ENCODE data around the gene SLU7.

Gene SLU7

DNA sequence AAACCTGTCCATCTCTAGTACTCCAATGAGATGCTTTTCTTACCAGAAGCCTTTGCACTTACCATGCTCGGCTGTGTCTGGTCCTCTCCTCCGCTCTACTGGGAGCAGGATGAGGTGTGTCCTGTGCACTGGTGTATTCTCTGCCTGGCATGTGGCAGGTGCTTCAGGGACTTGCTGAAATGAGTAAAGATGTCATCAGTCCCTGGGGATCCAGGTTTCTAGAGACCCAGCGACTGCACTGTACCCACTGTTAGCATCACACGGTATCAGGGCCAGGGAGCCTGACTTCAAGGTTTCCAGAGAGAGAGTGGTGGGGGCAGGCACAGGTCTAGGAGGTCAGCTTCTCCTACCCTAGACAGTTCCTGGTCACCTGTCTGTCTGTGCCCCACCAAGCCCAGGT is 13.3 kb upstream of the SLU7 start:
- no peak overlapping the region for H3K9ac ChIP-seq (ENCODE audit: low read depth, low read length)
- no peak overlapping the region for H3K4me2 ChIP-seq (ENCODE audit: insufficient read depth, low read length)
- ATAC-seq (ENCODE audit: insufficient read depth, low read depth) (0 out of 3 replicates have a peak, but pooled peaks have one; percentile 34), DNase-seq (no peak)
- no peaks in the 10 kb centered on the region for H3K4me1 ChIP-seq (ENCODE audit: insufficient read depth, low read length)
- peaks cover 29% of the 10 kb centered on the region for H3K36me3 ChIP-seq (ENCODE audit: insufficient read depth, low read length)
- H4K20me1 ChIP-seq (ENCODE audit: insufficient read depth, low read length): no peaks in the 10 kb centered on the region
- TF ChIP-seq, protein P1, sequence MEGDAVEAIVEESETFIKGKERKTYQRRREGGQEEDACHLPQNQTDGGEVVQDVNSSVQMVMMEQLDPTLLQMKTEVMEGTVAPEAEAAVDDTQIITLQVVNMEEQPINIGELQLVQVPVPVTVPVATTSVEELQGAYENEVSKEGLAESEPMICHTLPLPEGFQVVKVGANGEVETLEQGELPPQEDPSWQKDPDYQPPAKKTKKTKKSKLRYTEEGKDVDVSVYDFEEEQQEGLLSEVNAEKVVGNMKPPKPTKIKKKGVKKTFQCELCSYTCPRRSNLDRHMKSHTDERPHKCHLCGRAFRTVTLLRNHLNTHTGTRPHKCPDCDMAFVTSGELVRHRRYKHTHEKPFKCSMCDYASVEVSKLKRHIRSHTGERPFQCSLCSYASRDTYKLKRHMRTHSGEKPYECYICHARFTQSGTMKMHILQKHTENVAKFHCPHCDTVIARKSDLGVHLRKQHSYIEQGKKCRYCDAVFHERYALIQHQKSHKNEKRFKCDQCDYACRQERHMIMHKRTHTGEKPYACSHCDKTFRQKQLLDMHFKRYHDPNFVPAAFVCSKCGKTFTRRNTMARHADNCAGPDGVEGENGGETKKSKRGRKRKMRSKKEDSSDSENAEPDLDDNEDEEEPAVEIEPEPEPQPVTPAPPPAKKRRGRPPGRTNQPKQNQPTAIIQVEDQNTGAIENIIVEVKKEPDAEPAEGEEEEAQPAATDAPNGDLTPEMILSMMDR (IDR thresholded peaks at IDR 0.05; ENCODE audit: borderline replicate concordance, extremely low read depth, low read length, poor library complexity, severe bottlenecking): no peak
- TF ChIP-seq EZH2 (IDR thresholded peaks at IDR 0.05; ENCODE audit: borderline replicate concordance, low read depth, low read length, severe bottlenecking): no peak
- H3K9me3 ChIP-seq (ENCODE audit: insufficient read depth, low read length, severe bottlenecking): no peaks in the 10 kb centered on the region
- no peaks in the 10 kb centered on the region for H3K27me3 ChIP-seq (ENCODE audit: insufficient read depth, low read length, poor library complexity)
- no peak overlapping the region for H2AFZ ChIP-seq (ENCODE audit: low read depth, low read length)
- no peak overlapping the region for H3K27ac ChIP-seq (ENCODE audit: low read length)
- H3K4me3 ChIP-seq (ENCODE audit: low read depth in 1 of 2, low read length in 2 of 2): no peak overlapping the region
- no peaks in the 10 kb centered on the region for H3K79me2 ChIP-seq (ENCODE audit: insufficient read depth, low read length)

DNA sequence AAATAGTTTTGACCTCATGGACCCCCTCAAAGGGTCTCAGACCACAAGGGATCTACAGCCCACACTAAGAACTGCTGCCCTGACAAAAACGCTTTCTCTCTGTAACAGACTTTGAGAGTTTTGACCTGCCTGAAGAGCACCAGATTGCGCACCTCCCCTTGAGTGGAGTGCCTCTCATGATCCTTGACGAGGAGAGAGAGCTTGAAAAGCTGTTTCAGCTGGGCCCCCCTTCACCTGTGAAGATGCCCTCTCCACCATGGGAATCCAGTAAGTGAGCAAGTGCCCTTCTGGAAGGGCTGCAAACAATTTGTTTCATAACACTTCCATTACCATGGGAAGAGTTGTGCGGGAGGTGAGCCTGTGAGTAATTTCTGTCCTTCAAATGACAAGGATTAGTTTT is 8.7 kb upstream of the SLU7 start:
- Histone ChIP-seq H3K9ac (ENCODE audit: low read depth, low read length) (no peak overlapping the region), H3K79me2 (ENCODE audit: insufficient read depth, low read length) (peaks cover 37% of the 10 kb centered on the region), H2AFZ (ENCODE audit: low read depth, low read length) (no peak overlapping the region), H3K27ac (ENCODE audit: low read length) (no peak overlapping the region), H3K36me3 (ENCODE audit: insufficient read depth, low read length) (peaks cover 68% of the 10 kb centered on the region), H3K4me2 (ENCODE audit: insufficient read depth, low read length) (no peak overlapping the region), H3K9me3 (ENCODE audit: insufficient read depth, low read length, severe bottlenecking) (no peaks in the 10 kb centered on the region), H3K4me3 (ENCODE audit: low read depth in 1 of 2, low read length in 2 of 2) (no peak overlapping the region), H3K4me1 (ENCODE audit: insufficient read depth, low read length) (peaks cover 39% of the 10 kb centered on the region), H3K27me3 (ENCODE audit: insufficient read depth, low read length, poor library complexity) (no peaks in the 10 kb centered on the region), H4K20me1 (ENCODE audit: insufficient read depth, low read length) (peaks cover 5% of the 10 kb centered on the region; the same call in 1 of the 2 replicates)
- no peak for DNase-seq
- no peak for ATAC-seq (ENCODE audit: insufficient read depth, low read depth)
- TF ChIP-seq EZH2 (IDR thresholded peaks at IDR 0.05; ENCODE audit: borderline replicate concordance, low read depth, low read length, severe bottlenecking): no peak
- TF ChIP-seq, protein P1 (IDR thresholded peaks at IDR 0.05; ENCODE audit: borderline replicate concordance, extremely low read depth, low read length, poor library complexity, severe bottlenecking): no peak

DNA sequence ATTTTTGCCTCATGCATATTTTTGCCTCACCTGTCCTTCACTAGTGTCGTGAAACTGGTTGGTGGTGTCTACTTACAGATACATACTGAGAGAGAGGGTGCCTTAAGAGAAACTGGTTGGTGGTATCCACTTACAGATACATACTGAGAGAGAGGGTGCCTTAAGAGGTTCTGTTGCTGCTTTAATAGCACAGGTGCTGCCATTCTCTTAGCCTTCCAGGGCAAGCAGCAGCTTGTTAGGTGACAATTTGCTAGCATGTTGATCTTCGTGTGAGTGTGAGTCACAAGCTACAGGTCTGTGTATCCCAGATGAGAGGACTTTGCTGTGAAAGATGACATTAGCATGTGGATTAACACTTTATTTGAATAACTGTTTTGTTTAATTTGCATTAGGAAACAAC is 4.2 kb upstream of the SLU7 start:
- H3K4me1 ChIP-seq (ENCODE audit: insufficient read depth, low read length): peaks cover 64% of the 10 kb centered on the region
- peak overlapping the region; percentile 89 for H3K27ac ChIP-seq (ENCODE audit: low read length)
- peaks cover 5% of the 10 kb centered on the region; the same call in 1 of the 2 replicates for H4K20me1 ChIP-seq (ENCODE audit: insufficient read depth, low read length)
- TF ChIP-seq EZH2 (IDR thresholded peaks at IDR 0.05; ENCODE audit: borderline replicate concordance, low read depth, low read length, severe bottlenecking): no peak
- TF ChIP-seq, protein P1 (IDR thresholded peaks at IDR 0.05; ENCODE audit: borderline replicate concordance, extremely low read depth, low read length, poor library complexity, severe bottlenecking): no peak
- H3K27me3 ChIP-seq (ENCODE audit: insufficient read depth, low read length, poor library complexity): no peaks in the 10 kb centered on the region
- peaks cover 47% of the 10 kb centered on the region for H3K36me3 ChIP-seq (ENCODE audit: insufficient read depth, low read length)
- no peaks in the 10 kb centered on the region for H3K9me3 ChIP-seq (ENCODE audit: insufficient read depth, low read length, severe bottlenecking)
- H3K4me2 ChIP-seq (ENCODE audit: insufficient read depth, low read length): peak overlapping the region; percentile 78
- peak overlapping the region; percentile 82 for H3K9ac ChIP-seq (ENCODE audit: low read depth, low read length)
- peaks cover 59% of the 10 kb centered on the region for H3K79me2 ChIP-seq (ENCODE audit: insufficient read depth, low read length)
- peak overlapping the region; percentile 41 to 78; a peak in 3 of 4 replicates for H3K4me3 ChIP-seq (ENCODE audit: low read depth in 1 of 2, low read length in 2 of 2)
- no peak for DNase-seq
- no peak for ATAC-seq (ENCODE audit: insufficient read depth, low read depth)
- H2AFZ ChIP-seq (ENCODE audit: low read depth, low read length): no peak overlapping the region
